ACC112 (cell line): ENCODE measurements around the gene SOX6.

Experiments
- H2AFZ ChIP-seq: fragments of 200-600 bp; sonication (generic); one replicate; pipeline ENCODE4 v1.6.0; 2017; ENCODE audit warnings: antibody characterized with exemption, low read length; ENCODE audit not compliant: unreplicated experiment
- H3K27ac ChIP-seq: fragments of 200-600 bp; sonication (generic); 2 replicates; pipeline ENCODE4 v1.5.1; 2014; ENCODE audit warnings: low read depth, mild to moderate bottlenecking, antibody characterized with exemption, low read length, moderate library complexity
- H3K27me3 ChIP-seq: fragments of 200-600 bp; sonication (generic); 2 replicates; pipeline ENCODE4 v1.6.1; 2014; ENCODE audit warnings: mild to moderate bottlenecking, antibody characterized with exemption, low read length, moderate library complexity, mixed read lengths; ENCODE audit not compliant: insufficient read depth
- H3K36me3 ChIP-seq: fragments of 200-600 bp; sonication (generic); 2 replicates; pipeline ENCODE4 v1.6.1; 2016; ENCODE audit warnings: mild to moderate bottlenecking, antibody characterized with exemption, low read length, moderate library complexity, mixed read lengths; ENCODE audit not compliant: insufficient read depth
- H3K4me1 ChIP-seq: fragments of 200-600 bp; sonication (generic); one replicate; pipeline ENCODE4 v1.6.1; 2016; ENCODE audit warnings: low read length, mixed read lengths; ENCODE audit not compliant: insufficient read depth, unreplicated experiment, control insufficient read depth
- H3K4me3 ChIP-seq: fragments of 200-600 bp; sonication (generic); 2 replicates; pipeline ENCODE4 v1.5.1; 2014; ENCODE audit warnings: mild to moderate bottlenecking, low read depth, low read length
- H3K79me2 ChIP-seq: fragments of 200-600 bp; sonication (generic); one replicate; pipeline ENCODE4 v1.6.0; 2016; ENCODE audit warnings: low read length; ENCODE audit not compliant: control insufficient read depth, unreplicated experiment, insufficient read depth

Gene SOX6

GRCh38 chr11:16049611-16050010 lies 306.7 kb downstream of the SOX6 start:
- no peaks in the 10 kb centered on the region for H3K4me1 ChIP-seq
- peaks cover 8% of the 10 kb centered on the region for H3K27me3 ChIP-seq
- H2AFZ ChIP-seq: no peak overlapping the region
- H3K79me2 ChIP-seq: no peaks in the 10 kb centered on the region
- H3K4me3 ChIP-seq: no peak overlapping the region
- no peaks in the 10 kb centered on the region for H3K36me3 ChIP-seq
- H3K27ac ChIP-seq: no peak overlapping the region

- Histone ChIP-seq H3K4me3 (no peak overlapping the region), H3K27ac (no peak overlapping the region), H3K4me1 (no peaks in the 10 kb centered on the region), H2AFZ (no peak overlapping the region), H3K36me3 (no peaks in the 10 kb centered on the region), H3K27me3 (peaks cover 9% of the 10 kb centered on the region; the same call in 1 of the 2 replicates), H3K79me2 (no peaks in the 10 kb centered on the region)
Measured at GRCh38 chr11:16047073-16047472, 309.3 kb downstream of the SOX6 start.

GRCh38 chr11:16043617-16044016 lies 312.7 kb downstream of the SOX6 start:
- peaks cover 18% of the 10 kb centered on the region; the same call in 1 of the 2 replicates for H3K27me3 ChIP-seq
- H3K4me3 ChIP-seq: no peak overlapping the region
- no peak overlapping the region for H2AFZ ChIP-seq
- H3K36me3 ChIP-seq: no peaks in the 10 kb centered on the region
- H3K79me2 ChIP-seq: no peaks in the 10 kb centered on the region
- H3K27ac ChIP-seq: no peak overlapping the region
- no peaks in the 10 kb centered on the region for H3K4me1 ChIP-seq

GRCh38 chr11:16041207-16041606 lies 315.1 kb downstream of the SOX6 start:
- Histone ChIP-seq H3K27me3 (peaks cover 18% of the 10 kb centered on the region; the same call in 1 of the 2 replicates), H3K36me3 (no peaks in the 10 kb centered on the region), H3K4me1 (no peaks in the 10 kb centered on the region), H3K27ac (no peak overlapping the region), H3K79me2 (no peaks in the 10 kb centered on the region), H2AFZ (no peak overlapping the region), H3K4me3 (no peak overlapping the region)

- Histone ChIP-seq H3K79me2 (no peaks in the 10 kb centered on the region), H3K4me3 (no peak overlapping the region), H2AFZ (no peak overlapping the region), H3K4me1 (no peaks in the 10 kb centered on the region), H3K36me3 (no peaks in the 10 kb centered on the region), H3K27ac (no peak overlapping the region), H3K27me3 (peaks cover 18% of the 10 kb centered on the region; the same call in 1 of the 2 replicates)
Measured at GRCh38 chr11:16040151-16040550, 316.2 kb downstream of the SOX6 start.

- H3K79me2 ChIP-seq: no peaks in the 10 kb centered on the region
- H3K27me3 ChIP-seq: peaks cover 14% of the 10 kb centered on the region; the same call in 1 of the 2 replicates
- no peak overlapping the region for H2AFZ ChIP-seq
- H3K36me3 ChIP-seq: no peaks in the 10 kb centered on the region
- H3K4me1 ChIP-seq: no peaks in the 10 kb centered on the region
- H3K4me3 ChIP-seq: no peak overlapping the region
- no peak overlapping the region for H3K27ac ChIP-seq
Measured at GRCh38 chr11:16037179-16037578, 319.2 kb downstream of the SOX6 start.

GRCh38 chr11:16036218-16036617 lies 320.1 kb downstream of the SOX6 start:
- peaks cover 8% of the 10 kb centered on the region; the same call in 1 of the 2 replicates for H3K27me3 ChIP-seq
- no peak overlapping the region for H3K27ac ChIP-seq
- H3K79me2 ChIP-seq: no peaks in the 10 kb centered on the region
- H3K4me3 ChIP-seq: no peak overlapping the region
- no peak overlapping the region for H2AFZ ChIP-seq
- H3K36me3 ChIP-seq: no peaks in the 10 kb centered on the region
- H3K4me1 ChIP-seq: no peaks in the 10 kb centered on the region

- no peak overlapping the region for H3K4me3 ChIP-seq
- H3K27me3 ChIP-seq: peaks cover under 1% of the 10 kb centered on the region; the same call in 1 of the 2 replicates
- H3K4me1 ChIP-seq: no peaks in the 10 kb centered on the region
- no peaks in the 10 kb centered on the region for H3K79me2 ChIP-seq
- H3K27ac ChIP-seq: no peak overlapping the region
- no peak overlapping the region for H2AFZ ChIP-seq
- no peaks in the 10 kb centered on the region for H3K36me3 ChIP-seq
Measured at GRCh38 chr11:16034074-16034473, 322.3 kb downstream of the SOX6 start.

- H3K79me2 ChIP-seq: no peaks in the 10 kb centered on the region
- H2AFZ ChIP-seq: no peak overlapping the region
- H3K4me1 ChIP-seq: no peaks in the 10 kb centered on the region
- H3K4me3 ChIP-seq: no peak overlapping the region
- H3K27ac ChIP-seq: no peak overlapping the region
- H3K36me3 ChIP-seq: no peaks in the 10 kb centered on the region
- H3K27me3 ChIP-seq: no peaks in the 10 kb centered on the region
Measured at GRCh38 chr11:16032974-16033373, 323.4 kb downstream of the SOX6 start.

- no peak overlapping the region for H3K27ac ChIP-seq
- no peaks in the 10 kb centered on the region for H3K36me3 ChIP-seq
- no peak overlapping the region for H2AFZ ChIP-seq
- no peaks in the 10 kb centered on the region for H3K4me1 ChIP-seq
- H3K27me3 ChIP-seq: no peaks in the 10 kb centered on the region
- no peak overlapping the region for H3K4me3 ChIP-seq
- H3K79me2 ChIP-seq: no peaks in the 10 kb centered on the region
Measured at GRCh38 chr11:16031210-16031609, 325.1 kb downstream of the SOX6 start.

- no peak overlapping the region for H3K27ac ChIP-seq
- H3K4me1 ChIP-seq: no peaks in the 10 kb centered on the region
- no peaks in the 10 kb centered on the region for H3K27me3 ChIP-seq
- H2AFZ ChIP-seq: no peak overlapping the region
- no peak overlapping the region for H3K4me3 ChIP-seq
- no peaks in the 10 kb centered on the region for H3K36me3 ChIP-seq
- H3K79me2 ChIP-seq: no peaks in the 10 kb centered on the region
Measured at GRCh38 chr11:16030664-16031063, 325.7 kb downstream of the SOX6 start.
